Anterior cingulate cortex (tissue), 58 donors: ENCODE data around the gene PRR23B.

Source experiments
- DNase-seq, 58 donors: peaks; one replicate each; lab custom pipeline; 2025; lab: John Stamatoyannopoulos, UW

The PRR23B gene

GRCh38 chr3:138975351-138975750 is 45.4 kb downstream of the PRR23B start:
- DNase-seq, result no peak

- DNase-seq, result no peak
Measured at GRCh38 chr3:138974462-138974861, 46.3 kb downstream of the PRR23B start.

GRCh38 chr3:138972941-138973340 is 47.8 kb downstream of the PRR23B start:
- DNase-seq, result no peak

GRCh38 chr3:138971766-138972320 is 48.9 kb downstream of the PRR23B start:
- no peak for DNase-seq
